ENCODE measurements around the gene CDK2AP2. TPM values are rescaled to one million over a fixed set of nuclear protein-coding genes. Genes with fewer than 3 reads are reported as not detected.

Gene CDK2AP2
- total and polyA plus RNA-seq, 2 donors (not counting 3 experiments of a cell fraction or from before 2014, with no cell fraction given), result 81.2 to 143 TPM

DNA sequence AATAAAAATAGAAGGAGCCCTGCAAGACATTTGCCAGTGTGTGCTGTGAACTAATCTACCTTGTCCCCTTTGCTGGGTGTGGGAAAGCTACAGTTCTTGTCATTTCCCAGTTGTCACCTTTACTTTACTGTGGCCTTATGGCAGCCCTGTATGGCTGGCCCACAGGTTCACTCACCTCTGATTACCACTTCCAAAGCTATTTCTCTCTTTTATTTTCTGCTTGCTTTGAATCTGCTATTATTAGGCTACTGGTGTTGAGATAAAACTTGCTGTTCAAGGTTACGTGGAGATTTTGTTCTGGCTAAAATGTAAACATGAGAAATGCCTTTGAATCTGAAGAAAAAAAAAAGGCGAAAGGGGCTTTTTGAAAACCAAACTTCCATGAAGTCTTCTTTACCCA lies 24.9 kb upstream of the CDK2AP2 start:
- TF ChIP-seq FOS (IDR thresholded peaks at IDR 0.05; ENCODE audit: borderline replicate concordance, insufficient read depth, low read length) (no peak), JUN (IDR thresholded peaks at IDR 0.05; ENCODE audit: borderline replicate concordance, insufficient read depth, insufficient read length, low read depth) (no peak), MYC (IDR thresholded peaks at IDR 0.05; ENCODE audit: low read depth, low read length) (no peak), GATA2 (IDR thresholded peaks at IDR 0.05; ENCODE audit: insufficient read depth, insufficient read length, low read depth, low read length) (no peak), POLR2A (IDR thresholded peaks at IDR 0.05; ENCODE audit: low read depth, low read length) (no peak), EZH2 (IDR thresholded peaks at IDR 0.05; ENCODE audit: borderline replicate concordance, low read depth, low read length, severe bottlenecking) (no peak), POLR2AphosphoS5 (IDR thresholded peaks at IDR 0.05; ENCODE audit: insufficient read depth, low read depth, low read length) (no peak)
- TF ChIP-seq, protein P1, sequence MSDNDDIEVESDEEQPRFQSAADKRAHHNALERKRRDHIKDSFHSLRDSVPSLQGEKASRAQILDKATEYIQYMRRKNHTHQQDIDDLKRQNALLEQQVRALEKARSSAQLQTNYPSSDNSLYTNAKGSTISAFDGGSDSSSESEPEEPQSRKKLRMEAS (IDR thresholded peaks at IDR 0.05; ENCODE audit: insufficient read depth, insufficient read length), result no peak
- TF ChIP-seq, protein P2, sequence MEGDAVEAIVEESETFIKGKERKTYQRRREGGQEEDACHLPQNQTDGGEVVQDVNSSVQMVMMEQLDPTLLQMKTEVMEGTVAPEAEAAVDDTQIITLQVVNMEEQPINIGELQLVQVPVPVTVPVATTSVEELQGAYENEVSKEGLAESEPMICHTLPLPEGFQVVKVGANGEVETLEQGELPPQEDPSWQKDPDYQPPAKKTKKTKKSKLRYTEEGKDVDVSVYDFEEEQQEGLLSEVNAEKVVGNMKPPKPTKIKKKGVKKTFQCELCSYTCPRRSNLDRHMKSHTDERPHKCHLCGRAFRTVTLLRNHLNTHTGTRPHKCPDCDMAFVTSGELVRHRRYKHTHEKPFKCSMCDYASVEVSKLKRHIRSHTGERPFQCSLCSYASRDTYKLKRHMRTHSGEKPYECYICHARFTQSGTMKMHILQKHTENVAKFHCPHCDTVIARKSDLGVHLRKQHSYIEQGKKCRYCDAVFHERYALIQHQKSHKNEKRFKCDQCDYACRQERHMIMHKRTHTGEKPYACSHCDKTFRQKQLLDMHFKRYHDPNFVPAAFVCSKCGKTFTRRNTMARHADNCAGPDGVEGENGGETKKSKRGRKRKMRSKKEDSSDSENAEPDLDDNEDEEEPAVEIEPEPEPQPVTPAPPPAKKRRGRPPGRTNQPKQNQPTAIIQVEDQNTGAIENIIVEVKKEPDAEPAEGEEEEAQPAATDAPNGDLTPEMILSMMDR (IDR thresholded peaks at IDR 0.05; ENCODE audit: extremely low read depth in 1 of 2, insufficient read depth in 1 of 2, low read depth in 1 of 2, low read length in 2 of 2), result no peak
- no peak for FAIRE-seq
- Histone ChIP-seq H3K79me2 (ENCODE audit: control insufficient read depth, insufficient read depth, low read length) (no peaks in the 10 kb centered on the region), H3K36me3 (ENCODE audit: control insufficient read depth in 2 of 2, extremely low read depth in 1 of 2, insufficient read depth in 2 of 2, low read length in 2 of 2) (no peaks in the 10 kb centered on the region), H3K9me1 (replicated peaks; ENCODE audit: control insufficient read depth, extremely low read depth, insufficient read depth, low read length) (no peaks in the 10 kb centered on the region), H3K4me1 (ENCODE audit: control insufficient read depth, extremely low read depth, insufficient read depth, low read length) (no peaks in the 10 kb centered on the region), H3K27ac (ENCODE audit: insufficient read depth, low read depth, low read length) (no peak overlapping the region), H3K9me3 (replicated peaks; ENCODE audit: control insufficient read depth, insufficient read depth, low read length) (peaks cover 3% of the 10 kb centered on the region), H3K4me3 (replicated peaks in 1 of 3; ENCODE audit: insufficient read depth in 1 of 3, low read depth in 1 of 3, low read length in 3 of 3) (no peak overlapping the region), H3K9ac (replicated peaks; ENCODE audit: extremely low read depth, insufficient read depth, low read length) (no peak overlapping the region), H2AFZ (ENCODE audit: low read depth, low read length) (no peak overlapping the region), H3K4me2 (ENCODE audit: insufficient read depth, low read length) (no peak overlapping the region), H4K20me1 (replicated peaks; ENCODE audit: control insufficient read depth, extremely low read depth, insufficient read depth, low read length) (no peaks in the 10 kb centered on the region), H3K27me3 (ENCODE audit: control insufficient read depth in 2 of 2, insufficient read depth in 2 of 2, low read length in 2 of 2) (no peaks in the 10 kb centered on the region)
- intact Hi-C loops (cut with micrococcal nuclease), result no loop called here
- BruUV-seq (replicated peaks), result no TSS peak
- ChIA-PET CTCF (no interaction called here), POLR2A (no interaction called here)
- dilution Hi-C loops (cut with MboI; ENCODE audit: extremely low pct_ligation_motif_present, low sequenced_read_pairs), result no loop called here
- no peak for DNase-seq (ENCODE audit: low read depth, low spot score)

Data from endothelial cell of umbilical vein (primary cell).